Pulmonary artery endothelial cell (primary cell): Measurements from ENCODE around the gene EEPD1. TPM values are rescaled to one million over a fixed set of nuclear protein-coding genes. Genes with fewer than 3 reads are reported as not detected.

Experiments used
- DNase-seq: peaks from one replicate; pipeline ENCODE4 v3.0.0-alpha.2; 2011; ENCODE audit warnings: low read depth, low spot score
- total RNA-seq: library from RNA; depleted of rRNA; stranded (reverse); fragments of >200 nt; gene quantifications from 2 replicates; pipeline ENCODE4 v1.2.3, GENCODE V29; 2014

EEPD1 gene
- total RNA-seq, 1 donor from 2014 or later = 0.33 TPM

DNA sequence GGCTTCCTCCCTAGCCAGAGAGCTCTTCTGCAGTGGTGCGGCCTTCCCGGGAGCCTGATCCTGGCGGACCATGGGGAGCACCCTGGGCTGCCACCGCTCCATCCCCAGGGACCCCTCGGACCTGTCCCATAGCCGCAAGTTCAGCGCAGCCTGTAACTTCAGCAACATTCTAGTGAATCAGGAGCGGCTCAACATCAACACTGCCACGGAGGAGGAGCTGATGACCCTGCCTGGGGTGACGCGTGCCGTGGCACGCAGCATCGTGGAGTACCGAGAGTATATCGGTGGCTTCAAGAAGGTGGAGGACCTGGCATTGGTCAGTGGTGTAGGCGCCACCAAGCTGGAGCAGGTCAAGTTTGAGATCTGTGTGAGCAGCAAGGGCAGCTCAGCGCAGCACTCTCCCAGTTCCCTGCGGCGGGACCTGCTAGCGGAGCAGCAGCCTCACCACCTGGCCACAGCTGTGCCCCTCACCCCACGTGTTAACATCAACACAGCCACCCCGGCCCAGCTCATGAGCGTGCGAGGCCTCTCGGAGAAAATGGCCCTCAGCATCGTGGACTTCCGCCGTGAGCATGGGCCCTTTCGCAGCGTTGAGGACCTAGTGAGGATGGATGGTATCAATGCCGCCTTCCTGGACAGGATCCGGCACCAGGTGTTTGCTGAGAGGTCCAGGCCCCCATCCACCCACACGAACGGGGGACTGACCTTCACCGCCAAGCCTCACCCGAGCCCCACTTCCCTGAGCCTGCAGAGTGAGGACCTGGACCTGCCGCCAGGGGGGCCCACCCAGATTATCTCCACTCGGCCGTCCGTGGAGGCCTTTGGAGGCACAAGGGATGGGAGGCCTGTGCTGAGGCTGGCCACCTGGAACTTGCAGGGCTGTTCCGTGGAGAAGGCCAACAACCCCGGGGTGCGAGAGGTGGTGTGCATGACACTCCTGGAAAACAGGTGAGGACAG, 1.5 kb downstream of the EEPD1 start:
- no peak for DNase-seq

DNA sequence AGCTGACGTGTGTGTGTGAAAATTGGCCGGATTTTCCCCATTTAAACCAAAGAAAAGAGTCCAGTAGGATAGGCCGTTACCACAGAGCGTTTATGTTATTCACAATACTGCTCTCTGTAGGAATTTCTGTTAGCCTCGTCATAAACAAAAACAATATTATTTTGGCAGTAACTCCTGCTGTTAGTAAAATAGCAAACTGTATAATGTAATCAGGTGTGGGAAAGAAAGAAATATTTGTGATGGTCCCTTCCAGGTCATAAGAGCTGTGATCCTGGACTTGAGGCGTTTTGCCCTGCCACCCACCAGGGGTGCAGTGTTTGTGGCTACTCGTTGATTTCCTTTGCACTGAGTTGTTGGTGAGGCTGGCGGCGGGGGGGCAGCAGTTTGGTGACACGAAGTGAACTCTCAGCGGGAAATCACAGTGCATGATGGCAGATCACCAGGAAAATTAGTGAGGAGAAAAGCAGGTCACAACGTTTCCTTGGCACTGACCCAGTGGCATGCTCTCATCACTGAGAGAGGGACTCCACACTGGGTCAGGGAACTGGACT, 2.8 kb downstream of the EEPD1 start:
- DNase-seq = no peak

DNA sequence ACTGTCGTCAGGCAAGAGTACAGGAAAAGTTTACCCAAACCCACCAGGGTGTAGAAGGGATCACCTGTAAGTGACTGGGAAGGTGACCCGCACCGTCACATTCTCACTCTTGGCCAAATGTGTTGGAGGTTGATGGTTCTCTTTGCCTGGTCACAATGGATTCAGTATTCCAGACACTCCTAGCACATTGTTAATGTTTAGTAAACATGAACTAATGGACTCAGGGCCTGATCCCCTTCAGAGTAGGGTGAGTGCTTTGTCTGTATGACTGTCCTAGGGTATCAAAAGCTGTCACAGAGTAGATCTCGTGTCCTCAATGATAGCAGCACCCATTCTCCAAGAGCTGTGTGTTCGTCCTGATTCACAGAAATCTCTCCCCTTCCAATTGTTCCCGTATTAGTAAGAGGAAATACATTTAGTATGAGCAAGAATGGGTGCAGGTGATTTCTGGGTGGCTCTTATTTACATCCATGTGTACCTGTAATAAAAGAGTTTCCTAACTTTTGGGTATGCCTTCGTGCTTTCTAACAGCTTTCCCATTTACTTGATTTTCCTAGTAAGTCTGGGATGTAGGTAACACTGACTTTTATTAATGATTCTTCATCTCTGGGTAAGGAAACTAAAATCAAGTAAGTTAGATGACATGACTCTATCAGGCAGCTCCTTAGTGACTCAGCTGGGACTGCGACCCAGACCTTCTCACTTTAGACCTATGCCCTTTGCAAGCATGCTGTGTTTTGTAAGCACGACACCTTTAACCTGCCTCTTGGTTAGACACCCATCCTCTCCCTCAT, 4.7 kb downstream of the EEPD1 start:
- no peak for DNase-seq

DNA sequence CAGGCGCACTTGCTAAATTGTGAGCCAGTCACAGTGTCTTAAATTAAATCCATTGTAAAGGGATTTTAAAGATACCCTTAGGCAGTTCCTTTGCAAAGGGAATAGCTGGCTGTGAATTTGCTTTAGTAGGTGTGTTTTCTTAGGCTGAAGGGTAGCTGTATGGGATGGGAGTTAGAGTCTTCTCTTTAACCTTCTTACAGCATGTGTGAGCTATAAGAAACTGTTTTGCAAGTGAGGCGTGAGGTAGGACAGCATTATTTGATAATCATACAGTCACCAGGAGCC, 5.2 kb downstream of the EEPD1 start:
- no peak for DNase-seq

DNA sequence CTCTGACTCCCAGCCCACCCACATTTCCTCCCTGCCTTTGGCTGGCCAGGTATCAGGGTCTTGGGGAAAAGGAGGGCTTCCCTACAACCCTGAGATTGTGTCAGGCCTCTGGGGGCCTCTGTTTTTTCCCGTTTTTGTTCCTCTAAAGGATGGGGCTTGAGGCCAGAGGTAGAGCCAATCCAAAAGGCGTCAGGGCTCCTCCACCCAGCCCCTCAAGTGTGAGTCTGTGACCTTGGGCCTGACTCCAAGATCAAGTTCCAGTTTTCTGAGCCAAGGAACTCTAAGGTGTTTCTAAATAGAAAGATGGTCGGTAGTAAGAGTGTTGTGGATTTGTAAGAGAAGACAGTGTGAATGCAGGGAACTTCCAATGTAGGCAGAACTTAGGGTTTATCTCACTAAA, 6.6 kb downstream of the EEPD1 start:
- DNase-seq = no peak

DNA sequence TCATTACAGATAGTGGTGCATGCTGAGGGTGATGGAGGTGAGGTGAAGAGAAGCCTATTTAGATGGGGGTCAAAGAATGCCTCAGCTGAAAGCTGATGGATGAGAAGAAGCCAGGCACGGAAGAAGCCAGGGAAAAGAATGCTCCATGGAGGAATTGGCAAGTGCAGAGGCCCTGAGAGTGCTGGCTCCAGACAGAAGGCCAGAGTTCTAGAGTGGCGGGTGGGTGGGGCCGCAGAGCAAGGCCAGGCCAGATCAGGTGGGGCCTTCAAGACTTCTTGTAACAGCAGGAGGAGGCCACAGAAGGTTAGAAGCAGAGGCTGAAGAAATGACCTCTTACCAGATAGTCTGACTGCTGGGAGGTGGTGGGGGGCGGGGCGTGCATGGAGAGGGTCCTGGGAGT, 7.3 kb downstream of the EEPD1 start:
- DNase-seq = no peak

DNA sequence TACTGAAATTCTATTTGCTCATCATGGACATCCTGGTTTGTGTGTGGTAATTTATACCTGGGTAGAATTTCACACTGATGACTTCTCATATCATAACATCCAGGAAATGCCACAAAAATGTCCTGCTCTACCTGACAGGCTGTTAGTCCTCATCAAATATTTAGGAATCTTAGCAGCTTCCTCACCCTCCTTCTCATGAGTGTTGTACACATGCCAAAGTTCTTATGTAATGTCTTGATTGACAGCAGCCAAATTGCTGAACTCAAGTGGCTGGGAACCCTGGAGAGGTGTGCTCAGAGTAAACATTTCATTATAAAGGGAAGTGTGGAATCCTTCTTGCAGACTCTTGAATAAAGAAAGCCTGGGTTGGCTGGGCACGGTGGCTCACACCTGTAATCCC, 8.9 kb downstream of the EEPD1 start:
- DNase-seq = no peak

DNA sequence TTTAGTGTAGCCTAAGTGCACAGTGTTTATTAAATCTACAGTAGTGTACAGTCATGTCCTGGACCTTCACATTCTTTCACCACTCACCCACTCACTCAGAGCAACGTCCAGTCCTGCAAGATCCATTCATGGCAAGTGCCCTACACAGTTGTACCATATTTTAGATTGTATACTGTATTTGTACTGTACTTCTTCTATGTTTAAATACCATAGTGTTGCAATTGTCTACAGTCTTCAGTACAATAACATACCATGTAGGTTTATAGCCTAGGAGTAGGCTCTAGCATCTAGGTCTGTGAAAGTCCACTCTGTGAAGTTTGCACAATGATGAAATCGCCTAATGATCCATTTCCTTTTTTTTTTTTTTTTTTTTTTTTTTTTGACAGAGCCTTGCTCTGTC, 12.0 kb downstream of the EEPD1 start:
- DNase-seq = no peak

DNA sequence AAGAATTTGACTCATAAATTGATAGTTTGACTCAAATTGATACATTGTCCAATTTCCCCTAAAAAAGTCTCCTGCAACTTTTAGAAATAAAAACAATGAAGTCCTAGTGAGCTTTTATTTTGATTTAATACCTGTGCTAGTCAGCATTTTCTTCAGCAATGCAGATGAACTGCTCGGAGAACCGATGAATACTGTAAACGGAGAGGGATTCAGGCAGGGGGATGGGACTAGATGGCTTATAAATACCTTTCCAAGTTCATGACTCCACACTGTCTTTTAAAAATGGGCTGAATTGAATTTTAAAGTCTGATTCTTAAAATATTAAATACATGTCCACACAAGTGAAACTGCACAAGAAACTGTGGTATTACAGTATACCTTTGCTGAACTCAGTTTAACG, 12.7 kb downstream of the EEPD1 start:
- no peak for DNase-seq

DNA sequence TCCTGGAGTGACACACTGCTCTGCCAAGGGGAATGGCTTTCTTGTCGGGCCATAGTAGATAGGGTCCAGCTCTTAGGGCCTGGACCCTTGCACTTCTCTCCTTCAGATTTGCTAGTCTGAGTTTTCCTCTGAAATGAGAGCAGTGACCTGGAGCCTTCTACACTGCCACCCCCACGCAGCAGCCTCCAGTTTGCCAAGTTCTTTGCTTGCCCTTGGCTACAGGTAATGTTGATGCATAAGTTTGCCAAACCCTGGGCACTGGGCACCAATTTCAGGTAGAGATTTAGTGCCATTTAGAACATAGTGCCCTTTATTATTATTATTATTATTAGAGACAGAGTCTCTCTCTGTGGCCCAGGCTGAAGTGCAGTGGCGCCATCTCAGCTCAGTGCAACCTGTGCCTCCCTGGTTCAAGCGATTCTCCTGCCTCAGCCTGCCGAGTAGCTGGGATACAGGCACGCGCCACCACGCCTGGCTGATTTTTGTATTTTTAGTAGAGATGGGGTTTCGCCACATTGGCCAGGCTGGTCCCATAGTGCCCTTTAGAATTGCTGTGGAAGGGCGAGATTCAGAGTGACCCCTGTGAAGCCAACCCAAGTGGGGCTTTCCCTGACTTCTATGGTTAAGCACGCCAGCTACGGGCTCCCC, 14.5 kb downstream of the EEPD1 start:
- DNase-seq = no peak

DNA sequence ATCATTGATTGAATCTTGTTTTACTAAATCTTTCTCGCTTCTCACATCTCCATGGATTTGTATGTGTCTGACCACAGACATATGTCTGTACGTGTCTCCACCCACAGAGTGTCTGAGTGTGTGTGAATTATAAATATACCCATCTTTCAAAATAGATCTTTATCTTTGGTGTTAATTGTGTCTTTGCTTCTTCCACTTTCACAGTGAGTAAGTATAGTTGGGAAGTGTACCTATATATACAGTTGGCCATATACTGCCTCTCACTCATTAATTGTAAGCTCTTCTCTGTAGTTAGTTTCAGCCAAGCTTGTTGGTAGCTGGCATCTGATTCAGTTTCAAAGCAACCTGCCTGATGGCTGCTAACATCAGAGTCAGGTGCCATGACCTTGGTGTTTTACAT, 18.4 kb downstream of the EEPD1 start:
- no peak for DNase-seq

DNA sequence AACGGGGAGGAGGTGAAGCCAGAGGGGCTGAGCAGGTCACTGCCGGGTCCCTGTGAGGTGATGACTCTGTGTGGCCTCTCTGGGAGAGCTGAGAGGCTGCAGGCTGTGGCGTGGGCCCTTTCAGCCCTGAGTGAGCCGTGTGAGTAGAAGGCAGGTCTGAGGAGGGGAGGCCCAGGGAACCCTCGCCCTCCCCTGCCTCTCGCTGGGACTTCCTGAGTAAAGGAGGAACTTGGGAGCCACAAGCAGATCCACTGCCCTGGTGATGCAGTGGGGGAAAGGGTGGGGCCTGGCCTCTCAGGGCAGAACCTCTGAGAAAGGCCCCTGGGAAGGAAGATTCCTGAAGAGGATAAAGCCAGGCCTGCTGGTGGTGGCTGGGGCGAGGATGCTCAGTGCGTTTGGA, 22.8 kb downstream of the EEPD1 start:
- DNase-seq = no peak

DNA sequence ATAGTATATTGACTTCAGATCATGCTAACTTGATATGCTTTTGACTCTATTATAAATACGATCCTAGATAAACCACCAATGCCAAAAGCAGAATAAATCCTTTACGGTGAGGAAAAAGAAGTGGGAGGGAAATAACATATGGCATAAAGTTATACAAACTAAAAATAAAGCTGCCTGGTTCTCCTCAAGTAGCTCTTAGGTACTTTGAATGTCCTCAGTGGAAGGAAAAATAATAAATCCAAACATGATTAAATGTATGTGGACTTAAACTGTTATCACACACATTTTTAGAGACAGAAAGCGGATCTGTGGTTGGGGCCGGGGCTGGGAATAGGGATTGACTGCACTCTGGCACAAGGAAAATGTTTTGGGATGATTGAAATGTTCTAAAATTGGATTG, 23.6 kb downstream of the EEPD1 start:
- no peak for DNase-seq

DNA sequence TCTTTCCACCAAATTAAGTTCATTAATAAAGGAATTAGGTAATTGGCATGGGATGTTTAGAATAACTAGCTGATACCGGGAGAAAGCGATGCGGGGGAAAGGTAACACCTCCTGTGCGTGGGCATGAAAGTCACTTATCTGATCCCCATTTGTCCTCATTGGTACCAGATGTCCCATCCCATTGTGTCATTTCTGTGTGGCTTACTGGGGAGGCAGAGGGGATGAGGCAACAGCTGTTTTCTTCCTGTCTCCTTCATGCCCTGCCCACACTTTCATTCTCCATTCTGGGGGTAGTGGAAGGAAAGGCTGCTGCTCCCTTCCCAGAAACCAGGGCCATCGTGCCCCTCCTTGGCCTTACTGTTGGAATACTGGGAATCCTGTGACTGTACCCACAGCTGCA, 27.1 kb downstream of the EEPD1 start:
- no peak for DNase-seq

DNA sequence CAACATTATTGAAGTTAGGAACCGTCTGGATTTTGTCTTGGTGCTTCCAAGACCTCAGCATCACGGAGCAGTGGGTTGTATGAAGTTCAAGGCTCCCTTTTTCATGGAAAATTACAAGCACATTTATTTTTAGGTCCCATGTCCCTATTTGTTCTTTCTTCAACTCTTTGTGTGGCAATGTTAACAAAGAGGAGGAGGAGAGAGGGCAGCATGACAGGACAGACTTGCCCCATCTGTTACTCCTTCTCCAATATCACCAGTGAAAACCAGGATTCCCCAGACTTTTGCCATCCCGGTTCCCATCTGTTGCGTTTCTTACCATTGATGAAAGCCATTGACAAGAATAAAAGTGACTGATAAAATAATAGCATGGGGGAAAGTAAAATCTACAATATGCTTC, 28.6 kb downstream of the EEPD1 start:
- no peak for DNase-seq

DNA sequence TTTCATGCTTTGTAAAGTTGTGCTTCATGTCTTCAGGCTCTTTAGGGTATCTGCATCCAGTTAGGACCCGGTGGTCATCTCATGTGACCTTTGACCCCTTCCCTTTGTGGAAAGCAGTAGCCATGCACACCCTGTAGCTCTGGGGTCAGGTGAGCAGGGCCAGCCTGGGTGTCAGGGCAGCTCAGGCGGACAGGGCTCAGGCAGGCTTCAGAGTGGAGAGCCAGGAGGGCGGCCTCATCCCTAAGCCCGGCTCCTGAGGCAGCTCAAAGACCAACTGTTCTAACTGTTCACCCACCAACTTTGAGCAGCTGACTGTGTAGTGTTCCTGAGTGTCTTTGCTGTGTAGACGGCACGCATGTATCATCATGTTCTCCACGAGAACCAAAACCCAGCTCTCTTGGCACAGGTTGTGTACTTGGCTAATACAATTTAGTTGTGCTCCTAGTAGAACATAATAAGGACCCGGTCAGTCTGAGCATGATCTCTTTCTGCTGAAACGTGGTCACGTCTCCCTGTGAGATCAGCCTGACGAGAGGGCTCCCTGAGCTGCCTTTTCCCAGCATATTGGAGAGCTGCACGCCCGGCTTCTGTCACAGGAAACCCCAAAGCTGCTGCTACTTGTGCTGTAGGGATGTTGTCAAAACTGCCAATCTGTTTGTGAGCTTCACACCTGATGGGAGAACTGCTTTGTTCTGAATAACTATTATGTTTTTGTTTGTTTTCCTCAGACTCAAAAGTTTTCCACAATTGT, 30.0 kb downstream of the EEPD1 start:
- DNase-seq = no peak

DNA sequence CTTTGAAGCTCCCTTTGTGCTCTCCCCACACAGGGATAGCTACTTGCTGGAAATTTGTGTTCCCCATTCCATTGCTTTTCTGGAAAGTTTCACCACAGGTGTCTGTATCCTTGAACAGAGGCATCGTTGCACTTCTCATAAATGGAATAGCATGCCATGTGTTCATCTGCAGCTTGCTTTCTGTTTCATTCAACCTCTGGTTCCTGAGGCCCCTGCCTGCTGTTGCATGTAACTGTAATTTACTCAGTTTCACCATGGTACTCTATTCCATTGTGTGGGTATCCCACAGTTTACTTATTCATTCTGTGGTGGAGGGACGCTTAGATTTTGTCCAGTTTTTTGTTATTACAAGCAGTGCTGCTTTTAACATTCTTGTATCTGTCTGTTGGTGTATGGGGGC, 32.0 kb downstream of the EEPD1 start:
- DNase-seq = no peak

DNA sequence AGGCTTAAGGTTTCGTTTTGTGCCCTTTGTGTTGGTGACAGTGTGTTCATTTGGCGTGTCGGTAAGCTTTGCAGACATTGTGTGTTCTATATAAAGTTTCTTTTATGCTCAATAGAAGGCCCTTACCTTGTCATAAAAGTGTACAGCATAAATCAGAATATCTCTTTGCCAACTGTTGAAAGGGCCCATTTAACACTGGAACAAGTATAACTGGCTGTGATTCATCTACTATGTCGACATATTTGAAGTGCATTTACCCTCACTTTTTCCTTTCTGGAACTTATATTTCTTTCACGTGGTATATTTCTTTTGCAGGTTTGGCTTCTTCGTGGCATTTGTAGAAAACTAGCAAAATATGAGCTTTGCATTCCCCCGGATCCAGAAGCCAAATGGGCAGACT, 32.7 kb downstream of the EEPD1 start:
- DNase-seq = no peak

DNA sequence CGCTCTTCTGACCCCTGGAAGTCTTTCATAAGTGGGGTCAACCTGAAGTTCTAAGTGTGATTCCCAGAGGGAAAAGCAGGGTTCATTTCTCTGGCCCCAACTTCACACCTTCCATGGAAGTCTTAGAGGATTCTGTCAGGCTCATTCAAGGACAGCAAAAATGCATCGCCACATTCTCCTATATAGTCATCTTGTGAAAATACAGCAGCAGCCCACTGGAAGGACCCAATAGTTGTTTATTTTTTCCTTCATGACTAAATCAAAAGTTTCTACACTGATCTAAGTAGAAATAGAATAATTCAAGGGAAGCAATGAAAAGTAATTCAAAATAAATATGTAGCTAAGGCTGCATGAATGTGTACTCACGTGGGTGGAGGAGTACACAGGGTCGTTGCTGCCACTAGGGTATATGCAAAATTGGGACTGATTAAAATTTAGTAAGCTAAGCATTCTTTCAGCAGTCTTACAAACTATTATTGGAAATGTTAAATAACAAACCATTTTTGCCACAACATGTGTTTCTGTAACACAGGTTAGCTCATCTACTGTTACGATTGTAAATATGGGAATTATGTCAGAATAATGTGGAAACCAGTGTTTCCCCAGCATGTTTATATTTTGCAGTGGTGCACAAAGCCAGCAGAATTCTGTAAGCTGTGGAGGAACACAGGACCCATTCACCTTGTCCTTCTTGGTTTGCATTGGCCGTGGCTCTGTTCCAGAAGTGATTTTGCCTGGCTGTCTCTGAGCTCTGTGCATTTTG, 33.5 kb downstream of the EEPD1 start:
- DNase-seq = no peak

DNA sequence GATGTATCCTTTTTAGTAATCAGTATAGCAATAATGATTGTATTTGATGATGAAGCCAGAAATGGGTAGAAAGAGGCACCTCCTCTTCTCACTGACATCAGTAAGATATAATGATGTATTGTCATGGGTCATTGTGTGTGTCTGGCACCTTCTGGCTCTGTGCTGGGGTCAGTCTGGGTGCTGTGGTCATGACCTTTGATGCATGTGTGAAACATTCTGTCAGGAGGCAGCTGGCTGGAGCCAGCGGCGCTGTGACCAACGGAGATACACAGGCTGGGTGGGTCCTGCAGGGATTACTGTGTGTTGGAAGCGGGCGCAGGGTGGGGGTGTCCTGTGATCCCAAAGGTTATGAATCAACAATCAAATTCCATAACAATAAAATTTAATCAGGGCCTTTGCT, 35.2 kb downstream of the EEPD1 start:
- DNase-seq = no peak

DNA sequence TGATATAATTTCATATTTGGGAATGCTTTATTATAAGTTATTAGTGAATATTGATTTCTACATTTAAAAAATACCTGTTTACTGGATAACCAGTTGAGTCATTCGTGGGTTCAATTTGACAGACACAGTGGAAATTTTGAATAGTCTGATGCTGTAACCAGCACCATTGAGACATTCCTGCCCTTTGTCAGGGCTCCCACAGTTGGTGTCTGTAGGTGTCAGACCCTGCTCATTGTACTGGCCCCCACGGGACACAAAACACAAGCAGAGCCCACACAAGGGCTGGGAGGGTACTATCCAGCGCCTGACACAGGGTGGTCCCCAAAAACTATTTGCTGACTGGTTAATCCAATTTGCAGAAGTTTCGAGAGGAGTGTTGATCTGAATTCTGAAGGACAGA, 35.9 kb downstream of the EEPD1 start:
- DNase-seq = no peak
